ENCODE measurements around the gene PDLIM4.

PDLIM4 gene

GRCh38 chr5:132264546-132265335 is 7.2 kb downstream of the PDLIM4 start:
- no peak overlapping the region for H4K91ac ChIP-seq (ENCODE audit: low read depth, low read length, poor library complexity)
- no peaks in the 10 kb centered on the region for H3K9me3 ChIP-seq (replicated peaks in 1 of 2; ENCODE audit: control insufficient read depth in 2 of 2, insufficient read depth in 1 of 2, low read depth in 1 of 2, low read length in 2 of 2)
- H3K4me1 ChIP-seq (ENCODE audit: control insufficient read depth in 2 of 2, insufficient read depth in 1 of 2, low read depth in 1 of 2, low read length in 2 of 2), result peaks cover 4 to 44% of the 10 kb centered on the region in 2 donors
- H3K27ac ChIP-seq (replicated peaks; ENCODE audit: low read length), result no peak overlapping the region
- H2BK15ac ChIP-seq (ENCODE audit: low read length), result peak overlapping the region; percentile 24
- no peak overlapping the region for H2AK5ac ChIP-seq (ENCODE audit: low read depth, low read length)
- no peak overlapping the region for H3K23ac ChIP-seq (ENCODE audit: low read depth, low read length, poor library complexity)
- no peak overlapping the region for H3K18ac ChIP-seq (ENCODE audit: low read length)
- H2BK5ac ChIP-seq (ENCODE audit: low read length), result no peak overlapping the region
- H4K8ac ChIP-seq (ENCODE audit: low read depth, low read length), result no peak overlapping the region
- no peaks in the 10 kb centered on the region for H3K79me1 ChIP-seq (ENCODE audit: low read depth, low read length)
- WGBS, 2 donors (ENCODE audit: extremely low coverage in 2 of 2, insufficient read length in 2 of 2, insufficient replicate concordance in 1 of 2), result no CpG with 5 or more reads among the region's 4 CpGs
- no peak overlapping the region for H3K4me3 ChIP-seq (ENCODE audit: low read length in 2 of 2)
- H3K36me3 ChIP-seq (replicated peaks in 1 of 2; ENCODE audit: control insufficient read depth in 2 of 2, insufficient read depth in 2 of 2, low read length in 2 of 2), result peaks cover 0 to 6% of the 10 kb centered on the region in 2 donors
- H2BK120ac ChIP-seq (ENCODE audit: low read depth, low read length), result no peak overlapping the region
- H3K14ac ChIP-seq (ENCODE audit: low read length), result no peak overlapping the region
- DNase-seq (ENCODE audit: low spot score), result no peak
- H3K4me2 ChIP-seq (ENCODE audit: insufficient read depth, low read length, poor library complexity, severe bottlenecking), result no peak overlapping the region
- no peak overlapping the region for H2AFZ ChIP-seq (ENCODE audit: low read length)
- H3K9ac ChIP-seq (ENCODE audit: low read depth, low read length, poor library complexity), result no peak overlapping the region
- H2BK12ac ChIP-seq (ENCODE audit: low read length), result no peak overlapping the region
- H3K27me3 ChIP-seq (ENCODE audit: control insufficient read depth in 3 of 3, insufficient read depth in 3 of 3, low read depth in 1 of 3, low read length in 3 of 3), result no peaks in the 10 kb centered on the region
- no peak overlapping the region for H3K4ac ChIP-seq (ENCODE audit: low read length)

- no peak overlapping the region for H3K4ac ChIP-seq (ENCODE audit: low read length)
- H2BK15ac ChIP-seq (ENCODE audit: low read length), result peak overlapping the region; percentile 24
- WGBS, 2 donors (ENCODE audit: extremely low coverage in 2 of 2, insufficient read length in 2 of 2, insufficient replicate concordance in 1 of 2), result no CpG with 5 or more reads among the region's 8 CpGs
- H4K8ac ChIP-seq (ENCODE audit: low read depth, low read length), result no peak overlapping the region
- no peak overlapping the region for H3K9ac ChIP-seq (ENCODE audit: low read depth, low read length, poor library complexity)
- no peaks in the 10 kb centered on the region for H3K79me1 ChIP-seq (ENCODE audit: low read depth, low read length)
- H3K18ac ChIP-seq (ENCODE audit: low read length), result peak overlapping the region; percentile 74
- peaks cover 4 to 37% of the 10 kb centered on the region in 2 donors for H3K4me1 ChIP-seq (ENCODE audit: control insufficient read depth in 2 of 2, insufficient read depth in 1 of 2, low read depth in 1 of 2, low read length in 2 of 2)
- no peak overlapping the region for H3K27ac ChIP-seq (replicated peaks; ENCODE audit: low read length)
- no peak overlapping the region for H2BK120ac ChIP-seq (ENCODE audit: low read depth, low read length)
- H2BK12ac ChIP-seq (ENCODE audit: low read length), result no peak overlapping the region
- H3K4me3 ChIP-seq (ENCODE audit: low read length in 2 of 2), result no peak overlapping the region
- H3K4me2 ChIP-seq (ENCODE audit: insufficient read depth, low read length, poor library complexity, severe bottlenecking), result no peak overlapping the region
- H2AK5ac ChIP-seq (ENCODE audit: low read depth, low read length), result no peak overlapping the region
- no peak overlapping the region for H4K91ac ChIP-seq (ENCODE audit: low read depth, low read length, poor library complexity)
- no peak for DNase-seq (ENCODE audit: low spot score)
- no peaks in the 10 kb centered on the region for H3K9me3 ChIP-seq (replicated peaks in 1 of 2; ENCODE audit: control insufficient read depth in 2 of 2, insufficient read depth in 1 of 2, low read depth in 1 of 2, low read length in 2 of 2)
- no peak overlapping the region for H2BK5ac ChIP-seq (ENCODE audit: low read length)
- no peak overlapping the region for H2AFZ ChIP-seq (ENCODE audit: low read length)
- H3K36me3 ChIP-seq (replicated peaks in 1 of 2; ENCODE audit: control insufficient read depth in 2 of 2, insufficient read depth in 2 of 2, low read length in 2 of 2), result peaks cover 0 to 9% of the 10 kb centered on the region in 2 donors
- H3K14ac ChIP-seq (ENCODE audit: low read length), result no peak overlapping the region
- no peak overlapping the region for H3K23ac ChIP-seq (ENCODE audit: low read depth, low read length, poor library complexity)
- no peaks in the 10 kb centered on the region for H3K27me3 ChIP-seq (ENCODE audit: control insufficient read depth in 3 of 3, insufficient read depth in 3 of 3, low read depth in 1 of 3, low read length in 3 of 3)
These were observed 8.0 kb downstream of the PDLIM4 start for GRCh38 chr5:132265336-132266030.

GRCh38 chr5:132266031-132266835 is 8.7 kb downstream of the PDLIM4 start:
- H4K8ac ChIP-seq (ENCODE audit: low read depth, low read length), result no peak overlapping the region
- H2BK12ac ChIP-seq (ENCODE audit: low read length), result peak overlapping the region; percentile 43
- H3K36me3 ChIP-seq (replicated peaks in 1 of 2; ENCODE audit: control insufficient read depth in 2 of 2, insufficient read depth in 2 of 2, low read length in 2 of 2), result peaks cover 0 to 9% of the 10 kb centered on the region in 2 donors
- H2BK120ac ChIP-seq (ENCODE audit: low read depth, low read length), result no peak overlapping the region
- H3K79me1 ChIP-seq (ENCODE audit: low read depth, low read length), result no peaks in the 10 kb centered on the region
- peak overlapping the region; percentile 41 for H3K14ac ChIP-seq (ENCODE audit: low read length)
- DNase-seq (ENCODE audit: low spot score), result no peak
- H3K4ac ChIP-seq (ENCODE audit: low read length), result no peak overlapping the region
- no peak overlapping the region for H2BK15ac ChIP-seq (ENCODE audit: low read length)
- H3K23ac ChIP-seq (ENCODE audit: low read depth, low read length, poor library complexity), result no peak overlapping the region
- no peaks in the 10 kb centered on the region for H3K9me3 ChIP-seq (replicated peaks in 1 of 2; ENCODE audit: control insufficient read depth in 2 of 2, insufficient read depth in 1 of 2, low read depth in 1 of 2, low read length in 2 of 2)
- no peak overlapping the region for H3K4me3 ChIP-seq (ENCODE audit: low read length in 2 of 2)
- peak overlapping the region; percentile 46 for H3K18ac ChIP-seq (ENCODE audit: low read length)
- peaks cover 4 to 33% of the 10 kb centered on the region in 2 donors for H3K4me1 ChIP-seq (ENCODE audit: control insufficient read depth in 2 of 2, insufficient read depth in 1 of 2, low read depth in 1 of 2, low read length in 2 of 2)
- H3K27ac ChIP-seq (replicated peaks; ENCODE audit: low read length), result no peak overlapping the region
- H4K91ac ChIP-seq (ENCODE audit: low read depth, low read length, poor library complexity), result no peak overlapping the region
- H2AFZ ChIP-seq (ENCODE audit: low read length), result no peak overlapping the region
- no peak overlapping the region for H2AK5ac ChIP-seq (ENCODE audit: low read depth, low read length)
- no peak overlapping the region for H3K4me2 ChIP-seq (ENCODE audit: insufficient read depth, low read length, poor library complexity, severe bottlenecking)
- no peak overlapping the region for H2BK5ac ChIP-seq (ENCODE audit: low read length)
- no CpG with 5 or more reads among the region's 7 CpGs for WGBS, 2 donors (ENCODE audit: extremely low coverage in 2 of 2, insufficient read length in 2 of 2, insufficient replicate concordance in 1 of 2)
- no peak overlapping the region for H3K9ac ChIP-seq (ENCODE audit: low read depth, low read length, poor library complexity)
- H3K27me3 ChIP-seq (ENCODE audit: control insufficient read depth in 3 of 3, insufficient read depth in 3 of 3, low read depth in 1 of 3, low read length in 3 of 3), result no peaks in the 10 kb centered on the region

- Histone ChIP-seq H3K27ac (replicated peaks; ENCODE audit: low read length) (no peak overlapping the region), H4K91ac (ENCODE audit: low read depth, low read length, poor library complexity) (no peak overlapping the region), H2BK120ac (ENCODE audit: low read depth, low read length) (no peak overlapping the region), H3K4ac (ENCODE audit: low read length) (no peak overlapping the region), H3K18ac (ENCODE audit: low read length) (no peak overlapping the region), H3K79me1 (ENCODE audit: low read depth, low read length) (no peaks in the 10 kb centered on the region), H3K14ac (ENCODE audit: low read length) (no peak overlapping the region), H2AK5ac (ENCODE audit: low read depth, low read length) (no peak overlapping the region), H3K9ac (ENCODE audit: low read depth, low read length, poor library complexity) (no peak overlapping the region), H2BK15ac (ENCODE audit: low read length) (no peak overlapping the region), H3K4me3 (ENCODE audit: low read length in 2 of 2) (no peak overlapping the region), H3K23ac (ENCODE audit: low read depth, low read length, poor library complexity) (no peak overlapping the region), H2AFZ (ENCODE audit: low read length) (no peak overlapping the region), H3K9me3 (replicated peaks in 1 of 2; ENCODE audit: control insufficient read depth in 2 of 2, insufficient read depth in 1 of 2, low read depth in 1 of 2, low read length in 2 of 2) (no peaks in the 10 kb centered on the region), H2BK12ac (ENCODE audit: low read length) (no peak overlapping the region), H3K27me3 (ENCODE audit: control insufficient read depth in 3 of 3, insufficient read depth in 3 of 3, low read depth in 1 of 3, low read length in 3 of 3) (no peaks in the 10 kb centered on the region), H2BK5ac (ENCODE audit: low read length) (no peak overlapping the region), H3K4me2 (ENCODE audit: insufficient read depth, low read length, poor library complexity, severe bottlenecking) (no peak overlapping the region), H3K36me3 (replicated peaks in 1 of 2; ENCODE audit: control insufficient read depth in 2 of 2, insufficient read depth in 2 of 2, low read length in 2 of 2) (peaks cover 0 to 9% of the 10 kb centered on the region in 2 donors), H4K8ac (ENCODE audit: low read depth, low read length) (no peak overlapping the region), H3K4me1 (ENCODE audit: control insufficient read depth in 2 of 2, insufficient read depth in 1 of 2, low read depth in 1 of 2, low read length in 2 of 2) (peaks cover 4 to 31% of the 10 kb centered on the region in 2 donors)
- WGBS, 2 donors (ENCODE audit: extremely low coverage in 2 of 2, insufficient read length in 2 of 2, insufficient replicate concordance in 1 of 2), result no CpG with 5 or more reads among the region's 1 CpG
- DNase-seq (ENCODE audit: low spot score), result no peak
These were observed 9.3 kb downstream of the PDLIM4 start for GRCh38 chr5:132266836-132267160.
